ENCODE results near the gene WHAMM. TPM values are rescaled to one million over a fixed set of nuclear protein-coding genes. Genes with fewer than 3 reads are reported as not detected.

Gene WHAMM
- total and polyA plus RNA-seq, 2 donors (not counting 3 experiments of a cell fraction or from before 2014, with no cell fraction given), result 4.1 to 9.4 TPM

DNA sequence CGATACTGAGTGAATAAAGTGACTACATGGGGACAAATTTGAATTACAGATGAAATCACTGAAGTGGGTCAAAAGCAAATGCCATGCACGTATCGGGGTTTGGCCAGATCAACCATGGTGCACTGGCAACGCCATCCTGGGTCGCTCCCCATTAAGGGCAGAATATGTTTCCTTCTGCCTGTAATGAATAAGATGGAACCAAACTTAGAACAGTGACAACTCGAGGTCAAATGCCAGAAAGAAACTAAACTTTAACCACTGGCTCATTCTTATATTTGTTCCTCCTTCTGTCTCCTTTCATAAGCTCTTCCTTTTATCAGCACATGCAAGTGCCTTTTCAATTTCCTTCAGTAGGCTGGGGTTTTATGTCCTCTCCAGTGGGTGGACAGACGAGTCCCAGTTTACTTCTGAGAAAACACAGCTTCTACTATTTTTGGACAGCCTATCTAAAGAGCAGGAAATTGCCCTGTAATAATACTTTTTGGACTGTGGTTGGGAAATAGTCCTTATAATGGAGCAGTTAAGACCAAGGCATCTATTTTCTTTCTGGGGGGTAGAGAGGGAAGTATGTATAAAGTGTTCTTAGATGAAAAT lies 61.4 kb downstream of the WHAMM start:
- intact Hi-C loops (cut with micrococcal nuclease) (no loop called here), dilution Hi-C loops (cut with MboI; ENCODE audit: extremely low pct_ligation_motif_present, low sequenced_read_pairs) (no loop called here)
- H3K9me1 ChIP-seq (replicated peaks; ENCODE audit: control insufficient read depth, extremely low read depth, insufficient read depth, low read length), result no peaks in the 10 kb centered on the region
- no TSS peak for BruUV-seq (replicated peaks)
- no peaks in the 10 kb centered on the region for H3K36me3 ChIP-seq (ENCODE audit: control insufficient read depth in 2 of 2, extremely low read depth in 1 of 2, insufficient read depth in 2 of 2, low read length in 2 of 2)
- no peak overlapping the region for H3K27ac ChIP-seq (ENCODE audit: insufficient read depth, low read depth, low read length)
- no peak for TF ChIP-seq EZH2 (IDR thresholded peaks at IDR 0.05; ENCODE audit: borderline replicate concordance, low read depth, low read length, severe bottlenecking)
- no peak for TF ChIP-seq JUN (IDR thresholded peaks at IDR 0.05; ENCODE audit: borderline replicate concordance, insufficient read depth, insufficient read length, low read depth)
- TF ChIP-seq, protein P1, sequence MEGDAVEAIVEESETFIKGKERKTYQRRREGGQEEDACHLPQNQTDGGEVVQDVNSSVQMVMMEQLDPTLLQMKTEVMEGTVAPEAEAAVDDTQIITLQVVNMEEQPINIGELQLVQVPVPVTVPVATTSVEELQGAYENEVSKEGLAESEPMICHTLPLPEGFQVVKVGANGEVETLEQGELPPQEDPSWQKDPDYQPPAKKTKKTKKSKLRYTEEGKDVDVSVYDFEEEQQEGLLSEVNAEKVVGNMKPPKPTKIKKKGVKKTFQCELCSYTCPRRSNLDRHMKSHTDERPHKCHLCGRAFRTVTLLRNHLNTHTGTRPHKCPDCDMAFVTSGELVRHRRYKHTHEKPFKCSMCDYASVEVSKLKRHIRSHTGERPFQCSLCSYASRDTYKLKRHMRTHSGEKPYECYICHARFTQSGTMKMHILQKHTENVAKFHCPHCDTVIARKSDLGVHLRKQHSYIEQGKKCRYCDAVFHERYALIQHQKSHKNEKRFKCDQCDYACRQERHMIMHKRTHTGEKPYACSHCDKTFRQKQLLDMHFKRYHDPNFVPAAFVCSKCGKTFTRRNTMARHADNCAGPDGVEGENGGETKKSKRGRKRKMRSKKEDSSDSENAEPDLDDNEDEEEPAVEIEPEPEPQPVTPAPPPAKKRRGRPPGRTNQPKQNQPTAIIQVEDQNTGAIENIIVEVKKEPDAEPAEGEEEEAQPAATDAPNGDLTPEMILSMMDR (IDR thresholded peaks at IDR 0.05; ENCODE audit: extremely low read depth in 1 of 2, insufficient read depth in 1 of 2, low read depth in 1 of 2, low read length in 2 of 2), result no peak
- TF ChIP-seq MYC (IDR thresholded peaks at IDR 0.05; ENCODE audit: low read depth, low read length), result no peak
- TF ChIP-seq FOS (IDR thresholded peaks at IDR 0.05; ENCODE audit: borderline replicate concordance, insufficient read depth, low read length), result no peak
- TF ChIP-seq, protein P2, sequence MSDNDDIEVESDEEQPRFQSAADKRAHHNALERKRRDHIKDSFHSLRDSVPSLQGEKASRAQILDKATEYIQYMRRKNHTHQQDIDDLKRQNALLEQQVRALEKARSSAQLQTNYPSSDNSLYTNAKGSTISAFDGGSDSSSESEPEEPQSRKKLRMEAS (IDR thresholded peaks at IDR 0.05; ENCODE audit: insufficient read depth, insufficient read length), result no peak
- TF ChIP-seq GATA2 (IDR thresholded peaks at IDR 0.05; ENCODE audit: insufficient read depth, insufficient read length, low read depth, low read length), result no peak
- no peak for TF ChIP-seq POLR2A (IDR thresholded peaks at IDR 0.05; ENCODE audit: low read depth, low read length)
- TF ChIP-seq POLR2AphosphoS5 (IDR thresholded peaks at IDR 0.05; ENCODE audit: insufficient read depth, low read depth, low read length), result no peak
- no peaks in the 10 kb centered on the region for H3K9me3 ChIP-seq (replicated peaks; ENCODE audit: control insufficient read depth, insufficient read depth, low read length)
- CTCF ChIA-PET, result no interaction called here
- no peak overlapping the region for H3K9ac ChIP-seq (replicated peaks; ENCODE audit: extremely low read depth, insufficient read depth, low read length)
- no peak for FAIRE-seq
- no peak overlapping the region for H3K4me2 ChIP-seq (ENCODE audit: insufficient read depth, low read length)
- H3K4me3 ChIP-seq (replicated peaks in 1 of 3; ENCODE audit: insufficient read depth in 1 of 3, low read depth in 1 of 3, low read length in 3 of 3), result no peak overlapping the region
- H4K20me1 ChIP-seq (replicated peaks; ENCODE audit: control insufficient read depth, extremely low read depth, insufficient read depth, low read length), result no peaks in the 10 kb centered on the region
- no peak overlapping the region for H2AFZ ChIP-seq (ENCODE audit: low read depth, low read length)
- no peaks in the 10 kb centered on the region for H3K4me1 ChIP-seq (ENCODE audit: control insufficient read depth, extremely low read depth, insufficient read depth, low read length)
- POLR2A ChIA-PET, result no interaction called here
- H3K79me2 ChIP-seq (ENCODE audit: control insufficient read depth, insufficient read depth, low read length), result no peaks in the 10 kb centered on the region
- no peaks in the 10 kb centered on the region for H3K27me3 ChIP-seq (ENCODE audit: control insufficient read depth in 2 of 2, insufficient read depth in 2 of 2, low read length in 2 of 2)
- no peak for DNase-seq (ENCODE audit: low read depth, low spot score)
